Measurements from ENCODE around the gene EEPD1.

- TF ChIP-seq CTCF (IDR thresholded peaks at IDR 0.05) (no peak), POLR2A (IDR thresholded peaks at IDR 0.05) (no peak), POLR2AphosphoS5 (IDR thresholded peaks at IDR 0.05) (no peak)
Measured at GRCh38 chr7:36141850-36142249, 11.2 kb upstream of the EEPD1 start.
